NCI-H146 treated with DMSO at 0.1 percent for 48 hours (cell line): Measurements from ENCODE around the gene RNF40.
A peak's percentile ranks its signal among the peaks of the same experiment; 100 is the strongest.
"Not testable (repeated sequence)": the region's sequence is repeated elsewhere in the genome, so short reads cannot be mapped to it uniquely, and the experiment has no call there.

Experiments
- DNase-seq: peaks from one replicate; lab custom pipeline; 2025; ENCODE audit not compliant: unreplicated experiment; lab: John Stamatoyannopoulos, UW

The RNF40 gene

DNA sequence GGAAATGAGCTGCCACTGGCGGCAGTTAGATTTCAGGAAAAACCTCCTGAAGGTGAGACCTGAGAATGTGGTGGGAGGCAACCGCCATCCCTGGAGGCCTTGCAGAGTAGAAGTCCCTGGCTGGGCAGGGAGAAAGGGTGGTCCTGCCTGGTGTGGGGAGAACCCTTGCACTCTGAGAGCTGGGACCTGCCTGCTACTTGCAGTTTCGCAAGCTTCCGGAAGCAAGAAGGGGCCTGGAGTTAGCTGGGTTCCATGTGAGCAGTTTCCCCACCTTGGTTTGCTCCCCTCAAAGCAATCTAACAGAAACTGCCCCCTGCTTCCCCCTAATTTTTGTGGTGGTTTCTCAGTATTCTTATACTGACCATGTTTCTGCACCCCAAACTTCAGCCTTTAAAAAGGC, 18.4 kb downstream of the RNF40 start:
- DNase-seq: no peak

GRCh38 chr16:30782486-30783279, 20.6 kb downstream of the RNF40 start:
- DNase-seq: no peak

- DNase-seq: no peak
These were observed 21.4 kb downstream of the RNF40 start for GRCh38 chr16:30783280-30784109.

- no peak for DNase-seq
These were observed 22.1 kb downstream of the RNF40 start for GRCh38 chr16:30784215-30784614.

- no peak for DNase-seq
These were observed 23.3 kb downstream of the RNF40 start for GRCh38 chr16:30785126-30786106.

DNA sequence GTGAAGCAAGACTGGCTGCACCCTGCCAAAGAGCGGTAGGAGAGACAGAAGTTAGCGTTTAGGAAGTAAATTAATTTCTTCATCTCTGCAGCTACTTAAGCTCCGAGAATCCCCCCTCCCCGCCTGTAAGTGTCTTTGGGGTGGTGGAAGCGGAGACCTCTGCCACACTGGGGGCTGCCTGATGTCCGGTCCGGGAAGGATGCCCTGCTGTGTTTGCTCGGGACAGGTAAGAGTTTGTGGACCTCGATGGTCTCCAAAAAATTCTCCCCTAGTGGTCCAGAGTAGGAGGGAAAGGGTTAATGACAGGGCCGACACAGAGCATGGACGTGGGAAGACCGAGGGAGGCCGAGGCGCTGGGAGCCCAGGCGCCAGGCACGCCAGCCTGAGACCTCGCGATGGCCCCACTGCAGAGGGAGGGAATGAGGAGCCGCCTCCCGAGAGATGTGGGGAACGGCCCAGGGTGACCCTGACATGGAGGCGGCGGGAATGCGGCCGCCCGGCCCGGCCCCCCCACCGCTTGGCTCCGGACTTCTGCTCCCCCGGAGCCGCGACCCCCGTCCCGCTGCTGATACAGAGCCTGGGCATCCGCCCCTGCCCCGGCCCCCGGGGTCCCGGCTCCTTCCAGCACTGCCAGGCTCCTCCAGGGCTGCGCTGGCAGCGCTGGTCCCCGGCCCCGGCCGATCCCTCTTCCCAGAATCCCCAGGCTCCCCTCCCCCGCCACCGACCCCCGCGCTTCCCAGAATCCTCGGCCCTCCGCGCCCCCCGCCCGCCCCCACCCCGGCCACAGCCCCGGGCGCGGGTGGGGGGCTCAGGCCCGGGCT, 24.2 kb downstream of the RNF40 start:
- no peak for DNase-seq

- peak; percentile 57 for DNase-seq
These were observed 25.0 kb downstream of the RNF40 start, which contains the start of gene ZNF629 for GRCh38 chr16:30786936-30787612. Gene ZNF629, minus strand, starts transcription at chr16:30787205. Its CDS starts 2,723 bp downstream, at chr16:30784482.

GRCh38 chr16:30787613-30788378, 25.7 kb downstream of the RNF40 start:
- DNase-seq: no peak

- no peak for DNase-seq
These were observed 31.5 kb downstream of the RNF40 start for GRCh38 chr16:30793508-30794069.

DNA sequence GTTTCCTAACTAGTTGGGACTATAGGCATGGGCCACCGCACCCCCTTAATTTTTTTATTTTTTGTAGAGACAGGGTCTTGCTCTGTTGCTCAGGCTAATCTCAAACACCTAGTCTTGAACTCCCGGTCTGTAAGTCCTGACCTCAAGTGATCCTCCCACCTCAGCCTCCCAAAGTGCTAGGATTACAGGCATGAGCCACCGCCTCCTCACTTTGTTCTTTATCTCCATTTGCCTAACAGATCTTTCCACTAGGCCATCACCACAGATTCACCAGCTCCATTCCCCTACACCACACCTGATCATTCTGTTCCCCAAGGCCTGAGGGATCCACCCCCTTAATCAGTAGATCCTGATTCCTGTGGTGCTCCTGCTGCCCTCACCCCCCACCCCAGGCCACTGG, 32.5 kb downstream of the RNF40 start:
- no peak for DNase-seq

- DNase-seq: no peak
These were observed 35.7 kb downstream of the RNF40 start for GRCh38 chr16:30797670-30798309.

- no peak for DNase-seq
These were observed 40.8 kb downstream of the RNF40 start for GRCh38 chr16:30802936-30803335.

DNA sequence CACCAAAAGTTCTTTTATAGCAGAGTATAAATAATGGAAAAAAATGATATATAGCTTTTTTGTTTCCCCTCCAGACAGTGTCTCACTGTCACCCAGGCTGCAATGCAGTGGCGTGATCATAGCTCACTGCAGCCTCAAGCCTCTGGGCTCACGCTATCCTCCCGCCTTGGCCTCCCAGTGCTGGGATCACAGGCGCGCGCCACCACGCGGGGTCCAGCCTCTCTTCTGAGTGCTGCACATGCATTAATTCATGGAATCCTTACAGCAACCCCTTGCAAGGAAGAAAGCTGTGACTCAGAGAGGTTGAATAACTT, 42.9 kb downstream of the RNF40 start:
- no peak for DNase-seq

GRCh38 chr16:30805370-30806169, 43.4 kb downstream of the RNF40 start:
- DNase-seq: peak; percentile 80

DNA sequence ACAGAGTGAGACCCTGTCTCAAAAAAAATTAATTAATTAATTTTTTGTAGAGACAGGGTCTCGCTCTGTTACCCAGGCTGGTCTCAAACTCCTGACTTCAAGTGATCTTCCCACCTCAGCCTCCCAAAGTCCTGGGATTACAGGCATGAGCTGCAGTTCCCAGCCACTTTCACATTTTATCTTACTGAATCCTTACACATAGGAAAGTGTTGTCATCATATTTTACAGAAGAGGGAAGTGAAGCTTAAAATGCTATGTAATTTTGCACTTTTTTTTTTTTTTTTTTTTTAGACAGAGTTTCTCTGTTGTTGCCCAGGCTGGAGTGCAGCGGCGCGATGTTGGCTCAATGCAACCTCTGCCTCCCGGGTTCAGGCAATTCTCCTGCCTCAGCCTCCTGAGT, 46.0 kb downstream of the RNF40 start:
- DNase-seq: no peak

- DNase-seq: not testable (repeated sequence)
These were observed 46.8 kb downstream of the RNF40 start for GRCh38 chr16:30808890-30809426.

DNA sequence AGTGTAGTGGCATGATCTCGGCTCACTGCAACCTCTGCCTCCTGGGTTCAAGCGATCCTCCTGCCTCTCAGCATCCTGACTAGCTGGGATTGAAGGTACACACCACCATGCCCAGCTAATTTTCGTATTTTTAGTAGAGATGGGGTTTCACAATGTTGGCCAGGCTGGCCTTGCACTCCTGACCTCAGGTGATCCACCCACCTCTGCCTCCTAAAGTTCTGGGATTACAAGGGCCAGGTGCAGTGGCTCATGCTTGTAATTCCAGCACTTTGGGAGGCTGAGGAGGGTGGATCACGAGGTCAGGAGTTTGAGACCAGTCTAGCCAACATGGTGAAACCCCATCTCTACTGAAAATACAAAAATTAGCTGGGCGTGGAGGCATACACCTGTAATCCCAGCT, 47.6 kb downstream of the RNF40 start:
- DNase-seq: not testable (repeated sequence)
